Stimulated activated CD4-positive, alpha-beta T cell treated with anti-CD3 and anti-CD28 coated beads, Interleukin-4, amount 100 ng/mL, for 4 hours (primary cell): ENCODE measurements around the gene DDIT4.
"Not testable (repeated sequence)": the region's sequence is repeated elsewhere in the genome, so short reads cannot be mapped to it uniquely, and the experiment has no call there.

Experiments
- DNase-seq, 2 experiments: peaks; one replicate each; pipeline ENCODE4 v3.0.0-alpha.2; 2020

The DDIT4 gene

GRCh38 chr10:72267819-72268399, 5.8 kb upstream of the DDIT4 start:
- DNase-seq = no peak

- DNase-seq = not testable (repeated sequence)
Measured at GRCh38 chr10:72268475-72269200, 5.1 kb upstream of the DDIT4 start.

GRCh38 chr10:72270607-72271281, 3.0 kb upstream of the DDIT4 start:
- no peak for DNase-seq

GRCh38 chr10:72272689-72273409, 875 bp upstream of the DDIT4 start:
- no peak for DNase-seq

GRCh38 chr10:72274213-72274729, 547 bp downstream of the DDIT4 start:
- DNase-seq = no peak

- peak; percentile 66 to 73 for DNase-seq
Measured at GRCh38 chr10:72274730-72275350, 1.1 kb downstream of the DDIT4 start.

- DNase-seq = no peak
Measured at GRCh38 chr10:72275351-72276012, 1.8 kb downstream of the DDIT4 start.

- DNase-seq = peak in 1 of 2 experiments; percentile 63
Measured at GRCh38 chr10:72276013-72276387, 2.3 kb downstream of the DDIT4 start.

- DNase-seq = no peak
Measured at GRCh38 chr10:72276421-72277339, 3.0 kb downstream of the DDIT4 start.

GRCh38 chr10:72277340-72277995, 3.7 kb downstream of the DDIT4 start:
- no peak for DNase-seq

- no peak for DNase-seq
Measured at GRCh38 chr10:72277996-72278667, 4.4 kb downstream of the DDIT4 start.

- DNase-seq = no peak
Measured at GRCh38 chr10:72278668-72279393, 5.1 kb downstream of the DDIT4 start.

GRCh38 chr10:72279587-72279986, 5.9 kb downstream of the DDIT4 start:
- not testable (repeated sequence) for DNase-seq

- DNase-seq = no peak
Measured at GRCh38 chr10:72283131-72283530, 9.4 kb downstream of the DDIT4 start.

- no peak for DNase-seq
Measured at GRCh38 chr10:72285972-72286521, 12.3 kb downstream of the DDIT4 start.

GRCh38 chr10:72291019-72291532, 17.4 kb downstream of the DDIT4 start:
- peak in 1 of 2 experiments; percentile 38 for DNase-seq

- DNase-seq = peak in 1 of 2 experiments; percentile 62
Measured at GRCh38 chr10:72292223-72292691, 18.5 kb downstream of the DDIT4 start.

- DNase-seq = no peak
Measured at GRCh38 chr10:72295330-72295910, 21.7 kb downstream of the DDIT4 start.
